ENCODE data around the gene MICAL1.

GRCh38 chr6:109406196-109406595 lies 49.4 kb downstream of the MICAL1 start:
- TF ChIP-seq EZH2 (IDR thresholded peaks at IDR 0.05; ENCODE audit: borderline replicate concordance, insufficient read depth, low read depth, low read length, poor library complexity, severe bottlenecking) (no peak), CTCF (IDR thresholded peaks at IDR 0.05) (no peak)

All from B cell (primary cell).